Sciatic nerve (tissue), 2 donors: Measurements from ENCODE around the gene RBMS3. TPM values are rescaled to one million over a fixed set of nuclear protein-coding genes. Genes with fewer than 3 reads are reported as not detected.
A peak's percentile ranks its signal among the peaks of the same experiment; 100 is the strongest.
"Not testable (repeated sequence)": the region's sequence is repeated elsewhere in the genome, so short reads cannot be mapped to it uniquely, and the experiment has no call there.

Experiments
- ATAC-seq: fragments of 200-7000 bp; cut with Tn5 transposase; one replicate; pipeline ENCODE4 v1.9.1; 2020; ENCODE audit warnings: mild to moderate bottlenecking, moderate library complexity
- DNase-seq: peaks from one replicate; pipeline ENCODE4 v3.0.0-alpha.2; 2020; ENCODE audit warnings: low spot score
- intact Hi-C: fragments of 100-400 bp; cut with DNase I; formaldehyde crosslinking; loops from one replicate; pipeline ENCODE4 v1.14.2; 2022
- total RNA-seq: library from RNA; stranded (reverse); fragmentation: NEBNext Ultra II Directional; extraction: Animal tissue kit (Norgen Biotek cat#: 25700); gene quantifications from one replicate; pipeline ENCODE4 v1.2.1, GENCODE V29; 2021
- donor health status: DM: no; HTN: no; CAD: no.
- donor health status: DM: no; HTN: no; CAD: no.

Gene RBMS3
- total RNA-seq, 1 donor from 2014 or later: 161 TPM

DNA sequence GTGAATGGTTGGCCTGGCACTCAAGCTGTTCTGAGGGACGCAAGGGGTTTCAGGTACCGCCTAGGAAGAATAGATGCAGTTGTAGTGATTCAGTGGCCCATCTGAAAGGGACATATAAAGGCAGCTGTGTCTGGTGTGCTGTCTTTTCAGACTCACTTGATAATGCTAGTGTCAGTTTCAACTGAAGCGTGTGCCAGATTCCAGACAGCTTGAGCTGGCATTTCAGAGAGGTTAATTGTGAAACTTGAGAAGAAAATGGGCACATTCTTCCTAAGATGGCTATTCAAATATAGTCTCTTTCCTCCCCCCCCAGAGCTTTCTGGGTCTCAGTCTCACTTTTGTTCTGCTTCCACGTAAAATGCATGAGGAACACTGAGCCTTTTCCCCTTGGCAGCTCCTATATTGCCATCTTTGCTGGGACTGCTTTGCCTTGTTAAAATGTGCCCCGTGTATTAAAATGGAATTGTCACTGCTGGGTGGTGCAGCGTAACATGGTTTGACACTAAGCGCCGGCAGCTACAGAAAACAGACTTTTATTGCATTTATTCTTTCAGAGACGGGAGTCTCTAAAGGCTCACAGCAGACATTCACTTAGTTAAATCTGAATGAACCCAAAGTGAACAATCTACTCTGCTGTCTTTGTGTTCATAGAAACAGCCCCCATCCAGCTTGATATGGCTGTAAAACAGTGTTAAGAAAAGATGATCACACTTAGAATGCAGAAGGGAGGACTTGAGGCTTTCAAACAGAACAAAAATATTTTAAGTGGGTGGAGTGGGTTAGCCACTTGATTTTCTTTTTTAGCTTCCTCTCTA is 478.7 kb downstream of the RBMS3 start:
- peak; percentile 32 for ATAC-seq
- intact Hi-C loops: no loop called here
- DNase-seq: no peak

GRCh38 chr3:29760226-29760685 is 479.4 kb downstream of the RBMS3 start:
- DNase-seq (no peak), ATAC-seq (no peak)
- intact Hi-C loops: no loop called here

- ATAC-seq (no peak), DNase-seq (no peak)
- intact Hi-C loops: no loop called here
Measured at GRCh38 chr3:29761517-29761916, 480.6 kb downstream of the RBMS3 start.

GRCh38 chr3:29763115-29763514 is 482.2 kb downstream of the RBMS3 start:
- DNase-seq (no peak), ATAC-seq (no peak)
- intact Hi-C loops: no loop called here

GRCh38 chr3:29764041-29764440 is 483.2 kb downstream of the RBMS3 start:
- ATAC-seq: no peak
- intact Hi-C loops: no loop called here
- no peak for DNase-seq

DNA sequence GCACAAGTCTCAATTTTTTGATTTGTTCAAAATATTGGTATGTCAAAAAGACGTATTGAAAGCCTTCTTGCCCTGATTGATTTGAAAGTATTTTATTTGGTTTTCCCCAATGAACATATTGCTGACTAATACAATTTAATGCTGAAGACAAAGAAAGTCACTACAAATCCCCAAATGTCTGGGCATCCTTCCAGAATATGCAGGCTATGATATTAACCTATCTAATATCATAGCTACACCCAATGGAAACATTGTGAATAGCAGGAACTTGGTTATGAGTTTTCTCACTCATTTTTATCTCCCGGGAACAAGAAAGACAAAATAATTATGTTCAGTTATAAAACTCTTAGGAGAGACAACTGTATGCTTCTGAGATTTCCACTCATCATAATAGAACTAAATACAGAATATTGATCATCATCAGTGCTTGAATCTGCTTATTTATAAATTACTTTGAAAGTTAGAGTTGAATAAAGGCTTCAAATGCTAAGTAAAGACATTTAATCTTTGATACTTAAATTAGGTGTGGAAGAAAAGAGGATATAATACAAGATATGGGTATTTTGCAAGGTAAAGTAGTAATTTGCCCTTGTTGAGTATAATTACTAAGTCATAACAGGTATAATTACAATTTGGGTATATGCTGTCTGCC is 483.9 kb downstream of the RBMS3 start:
- DNase-seq (no peak), ATAC-seq (peak; percentile 73)
- intact Hi-C loops: no loop called here

DNA sequence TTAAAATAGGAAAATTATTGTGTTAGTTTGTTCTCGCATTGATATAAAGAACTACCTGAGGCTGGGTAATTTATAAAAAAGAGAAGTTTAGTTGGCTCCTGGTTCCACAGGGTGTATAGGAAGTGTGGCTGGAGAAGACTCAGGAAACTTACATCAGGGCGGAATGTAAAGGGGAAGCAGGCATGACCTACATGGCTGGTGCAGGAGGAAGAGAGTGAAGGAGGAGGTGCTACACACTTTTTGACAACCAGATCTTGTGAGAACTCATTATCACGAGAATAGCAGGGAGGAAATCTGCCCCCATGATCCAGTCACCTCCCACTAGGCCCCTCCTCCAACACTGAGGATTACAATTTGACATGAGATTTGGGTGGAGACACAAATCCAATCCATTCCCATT is 490.7 kb downstream of the RBMS3 start:
- DNase-seq: no peak
- no peak for ATAC-seq
- intact Hi-C loops: no loop called here

DNA sequence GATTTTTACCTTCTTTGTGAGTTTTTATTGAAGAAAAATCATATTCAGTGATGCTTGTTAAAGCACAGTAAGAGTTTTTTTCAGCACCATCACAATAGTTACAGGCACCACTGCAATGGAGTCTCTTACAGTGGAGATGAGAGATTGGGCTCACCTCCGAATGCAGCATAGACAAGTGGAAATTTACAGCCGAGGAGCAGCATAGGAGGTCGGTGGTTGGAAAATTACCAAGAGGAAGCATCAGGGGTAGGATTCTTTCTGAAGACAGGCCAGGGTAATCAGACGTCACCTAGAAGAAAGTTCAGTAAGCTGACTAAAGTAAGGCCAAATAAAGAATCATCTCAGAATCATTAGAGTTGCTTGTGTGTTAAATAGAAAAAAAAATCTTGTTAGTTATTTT is 491.6 kb downstream of the RBMS3 start:
- ATAC-seq: peak; percentile 33
- DNase-seq: no peak
- intact Hi-C loops: no loop called here

GRCh38 chr3:29773481-29773880 is 492.6 kb downstream of the RBMS3 start:
- intact Hi-C loops: no loop called here
- no peak for ATAC-seq
- no peak for DNase-seq

DNA sequence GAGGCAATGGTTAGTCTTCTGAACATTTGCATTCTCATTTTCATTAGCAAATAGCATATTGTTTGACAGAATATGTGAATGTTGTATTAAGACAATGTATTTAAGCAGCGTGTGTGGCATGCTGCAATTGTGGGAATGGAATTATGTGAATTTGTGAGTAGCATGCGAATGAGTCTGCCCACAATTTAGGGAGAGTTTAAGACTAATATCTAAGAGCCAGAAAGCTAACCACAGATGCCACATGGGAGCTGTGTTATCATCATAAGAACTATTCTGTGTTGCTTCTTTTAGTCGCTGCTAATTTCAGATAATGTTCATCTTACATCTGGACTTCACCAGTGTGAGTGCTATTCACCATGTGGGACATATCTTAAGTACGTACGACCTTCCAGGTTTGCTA is 494.5 kb downstream of the RBMS3 start:
- ATAC-seq (peak; percentile 73), DNase-seq (no peak)
- intact Hi-C loops: no loop called here

DNA sequence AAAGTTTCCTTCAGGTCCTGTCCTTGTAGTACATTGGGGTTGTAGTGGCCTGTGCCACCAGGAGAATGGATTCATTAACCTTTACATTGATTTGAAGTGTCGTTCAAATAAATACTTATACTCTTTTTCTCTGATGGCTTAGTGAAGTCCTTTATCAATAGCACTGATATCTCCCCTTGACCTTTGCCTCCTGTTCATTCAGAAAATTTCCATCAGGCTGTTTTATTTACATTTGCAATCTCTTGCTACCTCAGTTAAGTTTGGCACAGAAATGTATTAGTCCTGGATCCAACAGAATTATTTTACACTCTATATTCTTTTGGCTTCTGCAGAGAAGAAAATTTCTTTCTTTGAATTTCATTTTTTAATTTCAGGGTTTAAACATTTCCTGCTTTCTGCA is 497.0 kb downstream of the RBMS3 start:
- intact Hi-C loops: no loop called here
- ATAC-seq: no peak
- DNase-seq: no peak

DNA sequence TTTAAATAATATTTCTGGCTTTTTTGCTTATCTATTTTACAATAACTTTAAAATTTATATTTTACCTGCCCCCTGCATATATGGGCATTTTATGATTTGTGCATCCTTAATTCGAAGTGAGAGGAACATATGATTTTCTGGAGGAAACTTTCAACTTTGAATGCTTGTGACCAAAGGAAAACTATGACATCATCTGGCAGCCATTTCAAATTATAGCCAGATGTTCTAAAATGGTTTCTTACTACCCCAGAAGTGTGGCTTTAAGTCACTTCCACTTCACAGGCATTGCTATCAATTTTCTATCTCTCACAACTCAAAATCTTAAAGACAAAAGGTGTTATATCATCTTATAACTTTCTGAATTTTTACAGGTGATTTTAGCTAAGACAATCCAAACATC is 508.8 kb downstream of the RBMS3 start:
- no peak for DNase-seq
- ATAC-seq: no peak
- intact Hi-C loops: no loop called here

DNA sequence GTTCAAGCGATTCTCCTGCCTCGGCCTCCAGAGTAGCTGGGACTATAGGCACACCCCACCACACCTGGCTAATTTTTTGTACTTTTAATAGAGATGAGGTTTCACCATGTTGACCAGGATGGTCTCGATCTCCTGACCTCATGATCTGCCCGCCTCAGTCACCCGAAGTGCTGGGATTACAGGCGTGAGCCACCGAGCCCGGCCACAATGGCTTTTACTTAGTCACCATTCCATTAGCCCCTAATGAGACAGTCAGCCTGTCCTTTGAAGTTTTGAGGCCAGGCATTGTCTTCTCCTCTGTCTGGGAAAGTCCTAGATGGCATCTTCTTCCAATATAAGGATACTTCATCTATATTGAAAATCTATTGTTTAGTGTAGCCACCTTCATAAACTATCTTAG is 515.9 kb downstream of the RBMS3 start:
- intact Hi-C loops: no loop called here
- ATAC-seq: no peak
- DNase-seq: no peak

- intact Hi-C loops: no loop called here
- ATAC-seq: no peak
- no peak for DNase-seq
Measured at GRCh38 chr3:29802057-29802456, 521.2 kb downstream of the RBMS3 start.

GRCh38 chr3:29804044-29804443 is 523.2 kb downstream of the RBMS3 start:
- intact Hi-C loops: no loop called here
- DNase-seq: no peak
- no peak for ATAC-seq

GRCh38 chr3:29805757-29806156 is 524.9 kb downstream of the RBMS3 start:
- DNase-seq (no peak), ATAC-seq (no peak)
- intact Hi-C loops: no loop called here

DNA sequence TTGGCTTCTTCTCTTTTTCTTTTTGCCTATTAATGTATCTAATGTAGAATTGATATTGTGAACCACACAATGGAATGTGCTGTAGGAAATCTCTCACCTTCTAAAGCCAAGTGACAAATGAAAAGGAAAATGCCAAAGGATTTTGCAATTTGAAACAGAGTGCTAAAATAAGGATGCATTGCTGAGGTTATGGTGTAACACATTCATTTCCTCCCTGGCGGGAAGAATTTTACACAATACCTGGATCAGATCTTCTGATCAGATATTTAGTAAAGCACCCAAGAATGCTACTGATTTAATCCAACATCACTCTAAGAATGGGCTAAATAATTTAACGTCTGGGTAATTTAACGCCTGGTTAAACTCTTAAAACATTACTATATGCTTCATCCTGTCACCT is 527.5 kb downstream of the RBMS3 start:
- DNase-seq, ATAC-seq, intact Hi-C loops: not testable (repeated sequence)

DNA sequence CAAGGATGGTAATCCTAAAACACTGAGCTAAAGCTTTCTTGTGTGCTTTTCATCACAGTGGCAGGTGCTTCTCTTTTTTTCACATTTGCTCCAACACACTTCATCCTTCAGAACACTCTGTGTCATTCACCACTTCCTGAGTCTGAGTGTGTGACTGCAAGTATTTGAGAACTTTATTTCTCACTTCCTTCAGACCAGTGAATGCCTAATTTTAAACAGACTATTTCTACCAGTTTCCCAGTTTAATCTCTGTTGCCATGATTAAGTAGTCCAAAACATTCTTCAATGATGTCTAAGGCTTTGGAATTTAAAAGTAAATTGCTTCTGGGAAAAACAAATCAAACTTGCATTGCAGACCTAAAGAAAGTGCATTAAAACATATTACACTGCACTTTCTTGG is 541.2 kb downstream of the RBMS3 start:
- ATAC-seq (no peak), DNase-seq (no peak)
- intact Hi-C loops: no loop called here

DNA sequence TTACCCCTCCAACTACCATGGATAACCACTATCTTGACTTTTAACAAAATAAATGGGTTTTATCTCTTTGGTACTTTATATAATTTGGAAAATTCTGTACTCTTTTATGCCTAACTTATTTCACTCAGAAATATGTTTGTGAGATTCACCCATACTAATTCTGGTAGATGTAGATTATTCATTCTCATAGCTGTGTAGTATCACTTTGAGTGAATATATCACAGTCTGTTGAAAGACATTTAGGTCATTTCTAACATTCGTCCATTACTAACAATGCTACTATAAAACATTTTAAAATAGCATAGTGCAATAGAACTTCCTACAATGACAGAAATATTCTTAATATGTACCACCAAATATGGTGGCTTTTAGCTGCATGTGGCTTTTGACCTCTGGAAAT is 542.4 kb downstream of the RBMS3 start:
- no peak for ATAC-seq
- intact Hi-C loops: no loop called here
- DNase-seq: no peak

GRCh38 chr3:29826712-29827111 is 545.8 kb downstream of the RBMS3 start:
- ATAC-seq (no peak), DNase-seq (no peak)
- intact Hi-C loops: no loop called here

DNA sequence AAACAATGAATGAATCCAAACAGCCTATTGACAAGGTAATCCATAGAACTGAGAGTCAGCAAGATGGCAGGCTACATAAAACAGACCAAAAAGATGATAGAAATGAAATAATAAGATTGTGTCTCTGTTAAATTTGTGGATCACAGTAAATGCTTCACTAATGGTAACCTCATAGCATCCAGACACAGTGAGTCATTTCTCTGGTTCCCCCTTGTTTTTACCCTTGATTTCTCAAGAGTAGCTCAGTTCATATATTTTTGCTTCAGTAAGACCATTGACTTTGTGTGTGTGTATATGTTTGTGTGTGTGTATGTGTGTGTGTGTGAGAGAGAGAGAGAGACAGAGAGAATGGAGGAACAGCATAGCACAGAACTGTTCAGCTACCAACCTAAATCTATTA is 546.9 kb downstream of the RBMS3 start:
- DNase-seq: no peak
- intact Hi-C loops: no loop called here
- ATAC-seq: no peak
